Activated CD8-positive, alpha-beta memory T cell treated with anti-CD3 and anti-CD28 coated beads, Interleukin-2, amount 50 U/mL, for 24 hours (primary cell): ENCODE results near the gene NADSYN1.

Experiments
- DNase-seq: peaks from one replicate; pipeline ENCODE4 v3.0.0-alpha.2; 2020; ENCODE audit errors: extremely low read depth

Gene NADSYN1

GRCh38 chr11:71491531-71491930, 38.5 kb downstream of the NADSYN1 start:
- DNase-seq = no peak

GRCh38 chr11:71491940-71492339, 38.9 kb downstream of the NADSYN1 start:
- DNase-seq = no peak

- DNase-seq = no peak
These were observed 42.6 kb downstream of the NADSYN1 start for GRCh38 chr11:71495286-71496230.

- DNase-seq = no peak
These were observed 43.4 kb downstream of the NADSYN1 start for GRCh38 chr11:71496421-71496820.

GRCh38 chr11:71498091-71498490, 45.1 kb downstream of the NADSYN1 start:
- no peak for DNase-seq

GRCh38 chr11:71499125-71499524, 46.1 kb downstream of the NADSYN1 start:
- DNase-seq = no peak

- DNase-seq = no peak
These were observed 46.5 kb downstream of the NADSYN1 start for GRCh38 chr11:71499546-71499945.

- DNase-seq = no peak
These were observed 47.6 kb downstream of the NADSYN1 start for GRCh38 chr11:71500601-71501021.

GRCh38 chr11:71501071-71501985, 48.3 kb downstream of the NADSYN1 start:
- no peak for DNase-seq

GRCh38 chr11:71502026-71502425, 49.0 kb downstream of the NADSYN1 start:
- DNase-seq = no peak

GRCh38 chr11:71502871-71503435, 50.0 kb downstream of the NADSYN1 start:
- no peak for DNase-seq

GRCh38 chr11:71504531-71504930, 51.5 kb downstream of the NADSYN1 start:
- no peak for DNase-seq

- DNase-seq = no peak
These were observed 52.0 kb downstream of the NADSYN1 start for GRCh38 chr11:71505001-71505400.

- no peak for DNase-seq
These were observed 52.8 kb downstream of the NADSYN1 start for GRCh38 chr11:71505781-71506180.

GRCh38 chr11:71507102-71507501, 54.1 kb downstream of the NADSYN1 start:
- no peak for DNase-seq

- no peak for DNase-seq
These were observed 65.8 kb downstream of the NADSYN1 start for GRCh38 chr11:71518506-71519471.

- DNase-seq = no peak
These were observed 66.5 kb downstream of the NADSYN1 start for GRCh38 chr11:71519546-71519945.

- no peak for DNase-seq
These were observed 72.4 kb downstream of the NADSYN1 start for GRCh38 chr11:71525188-71525937.

GRCh38 chr11:71525938-71526495, 73.0 kb downstream of the NADSYN1 start:
- DNase-seq = no peak
